SU-DHL-6 (cell line): ENCODE measurements around the gene MOSMO.

Experiments
- H2AFZ ChIP-seq: fragments of 200-600 bp; sonication (generic); 2 replicates; pipeline ENCODE4 v1.6.1; 2014; ENCODE audit warnings: low read depth, mild to moderate bottlenecking, moderate library complexity, mixed read lengths, antibody characterized with exemption, low read length; ENCODE audit not compliant: severe bottlenecking
- H3F3A ChIP-seq: fragments of 200-600 bp; shearing (Covaris generic); 2 replicates; pipeline ENCODE4 v1.6.0; 2016; ENCODE audit warnings: antibody characterized with exemption, mild to moderate bottlenecking; ENCODE audit not compliant: insufficient read depth
- H3K27ac ChIP-seq: fragments of 200-600 bp; sonication (generic); 2 replicates; pipeline ENCODE4 v1.5.1; 2016; ENCODE audit warnings: low read depth, mild to moderate bottlenecking, low read length, moderate library complexity, mixed read lengths
- H3K27me3 ChIP-seq: fragments of 200-600 bp; sonication (generic), shearing (Covaris generic); 2 replicates; pipeline ENCODE4 v1.6.0; 2014; ENCODE audit warnings: mild to moderate bottlenecking, low read length
- H3K36me3 ChIP-seq: fragments of 200-600 bp; sonication (generic); 2 replicates; pipeline ENCODE4 v1.6.1; 2014; ENCODE audit warnings: mild to moderate bottlenecking, low read length, mixed read lengths
- H3K4me2 ChIP-seq: fragments of 300-600, 200-600 bp; shearing (Covaris generic), sonication (generic); 2 replicates; pipeline ENCODE4 v1.6.0; 2014; ENCODE audit warnings: low read length, low read depth, mild to moderate bottlenecking; ENCODE audit not compliant: poor library complexity, severe bottlenecking
- H3K4me3 ChIP-seq: fragments of 200-600 bp; sonication (generic); 2 replicates; pipeline ENCODE4 v1.5.1; 2014; ENCODE audit warnings: antibody characterized with exemption, low read length, mild to moderate bottlenecking, mixed read lengths; ENCODE audit not compliant: insufficient read depth, poor library complexity, severe bottlenecking
- H3K79me2 ChIP-seq: fragments of 200-600 bp; sonication (generic); 2 replicates; pipeline ENCODE4 v1.6.1; 2014; ENCODE audit warnings: mild to moderate bottlenecking, low read length, moderate library complexity; ENCODE audit not compliant: insufficient read depth
- H3K9ac ChIP-seq: fragments of 200-600 bp; sonication (generic); 2 replicates; pipeline ENCODE4 v1.7.0; 2014; ENCODE audit warnings: mild to moderate bottlenecking, low read length
- H3K9me2 ChIP-seq: fragments of 200-600 bp; sonication (generic); replicated peaks from 2 replicates; pipeline ENCODE4 v1.6.1; 2014; ENCODE audit warnings: low read length; ENCODE audit not compliant: insufficient read depth
- H3K9me3 ChIP-seq: fragments of 200-600 bp; sonication (generic); 2 replicates; pipeline ENCODE4 v1.6.1; 2014; ENCODE audit warnings: low read length, mixed read lengths; ENCODE audit not compliant: insufficient read depth
- H4K20me1 ChIP-seq: fragments of 200-600 bp; sonication (generic); 2 replicates; pipeline ENCODE4 v1.6.1; 2014; ENCODE audit warnings: low read depth, mild to moderate bottlenecking, antibody characterized with exemption, low read length, moderate library complexity, mixed read lengths
- EZH2phosphoT487 ChIP-seq: fragments of 200-600 bp; sonication (generic), shearing (Covaris generic); conservative IDR thresholded peaks from 2 replicates; pipeline ENCODE4 v1.6.1; 2018; ENCODE audit warnings: mild to moderate bottlenecking, antibody characterized with exemption, low read length, moderate library complexity, mixed read lengths
- TF ChIP-seq, protein P1 (sequence below): fragments of 200-600 bp; sonication (generic); IDR thresholded peaks from one replicate; pipeline ENCODE4 v1.5.1; 2017; ENCODE audit warnings: antibody characterized with exemption, mild to moderate bottlenecking, low read length, moderate library complexity; ENCODE audit not compliant: insufficient read depth, poor library complexity, severe bottlenecking

Gene MOSMO

DNA sequence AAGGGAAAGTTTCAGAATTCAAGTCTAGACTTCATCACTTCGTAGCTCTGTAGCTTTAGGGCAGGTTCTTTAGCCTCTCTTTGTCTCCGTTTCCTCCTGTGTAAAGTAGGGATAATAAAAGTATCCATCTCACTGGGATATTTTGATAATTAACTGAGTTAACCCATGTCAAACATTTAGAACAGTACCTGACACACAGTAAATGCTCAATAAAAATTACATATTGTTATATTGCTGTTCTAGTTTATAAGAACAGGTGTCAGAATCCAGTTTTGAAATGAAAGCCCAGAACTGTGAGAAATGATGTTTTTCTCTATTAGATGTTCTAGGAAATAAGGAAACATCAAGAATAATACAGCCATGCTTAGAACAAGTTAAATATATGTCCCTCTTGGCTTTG is 4.3 kb downstream of the MOSMO start:
- H4K20me1 ChIP-seq: peaks cover 10% of the 10 kb centered on the region; the same call in 1 of the 2 replicates
- no peaks in the 10 kb centered on the region for H3K9me2 ChIP-seq
- no peaks in the 10 kb centered on the region for H3K9me3 ChIP-seq
- no peak overlapping the region for H3K9ac ChIP-seq
- H3K79me2 ChIP-seq: peaks cover 14% of the 10 kb centered on the region
- no peaks in the 10 kb centered on the region for H3K36me3 ChIP-seq
- no peak overlapping the region for H3K4me2 ChIP-seq
- H2AFZ ChIP-seq: no peak overlapping the region
- H3K27me3 ChIP-seq: no peaks in the 10 kb centered on the region
- TF ChIP-seq, protein P1, sequence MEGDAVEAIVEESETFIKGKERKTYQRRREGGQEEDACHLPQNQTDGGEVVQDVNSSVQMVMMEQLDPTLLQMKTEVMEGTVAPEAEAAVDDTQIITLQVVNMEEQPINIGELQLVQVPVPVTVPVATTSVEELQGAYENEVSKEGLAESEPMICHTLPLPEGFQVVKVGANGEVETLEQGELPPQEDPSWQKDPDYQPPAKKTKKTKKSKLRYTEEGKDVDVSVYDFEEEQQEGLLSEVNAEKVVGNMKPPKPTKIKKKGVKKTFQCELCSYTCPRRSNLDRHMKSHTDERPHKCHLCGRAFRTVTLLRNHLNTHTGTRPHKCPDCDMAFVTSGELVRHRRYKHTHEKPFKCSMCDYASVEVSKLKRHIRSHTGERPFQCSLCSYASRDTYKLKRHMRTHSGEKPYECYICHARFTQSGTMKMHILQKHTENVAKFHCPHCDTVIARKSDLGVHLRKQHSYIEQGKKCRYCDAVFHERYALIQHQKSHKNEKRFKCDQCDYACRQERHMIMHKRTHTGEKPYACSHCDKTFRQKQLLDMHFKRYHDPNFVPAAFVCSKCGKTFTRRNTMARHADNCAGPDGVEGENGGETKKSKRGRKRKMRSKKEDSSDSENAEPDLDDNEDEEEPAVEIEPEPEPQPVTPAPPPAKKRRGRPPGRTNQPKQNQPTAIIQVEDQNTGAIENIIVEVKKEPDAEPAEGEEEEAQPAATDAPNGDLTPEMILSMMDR: no peak
- no peak for TF ChIP-seq EZH2phosphoT487
- H3K27ac ChIP-seq: no peak overlapping the region
- no peaks in the 10 kb centered on the region; the same call in 1 of the 2 replicates for H3F3A ChIP-seq
- H3K4me3 ChIP-seq: no peak overlapping the region

DNA sequence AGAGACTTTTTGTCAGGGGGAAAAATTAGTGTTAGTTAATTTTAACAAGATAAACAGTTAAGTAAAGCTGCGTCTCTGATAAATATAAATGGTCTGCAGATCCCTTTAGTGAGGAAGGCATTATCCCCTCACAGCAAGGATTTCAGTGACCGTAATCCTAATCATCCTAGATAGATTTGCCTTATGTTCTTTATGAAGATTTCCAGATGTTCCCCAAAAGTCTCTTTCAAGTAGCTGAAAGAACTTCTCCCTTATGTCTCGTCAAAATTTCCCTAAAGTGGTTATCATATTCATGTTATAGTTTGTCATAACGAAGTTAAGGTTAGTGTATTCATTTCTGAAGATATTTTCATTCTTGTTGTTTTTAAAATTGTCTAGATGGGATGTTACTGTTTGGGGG is 5.6 kb downstream of the MOSMO start:
- no peak overlapping the region for H3K9ac ChIP-seq
- H3K79me2 ChIP-seq: peaks cover 12% of the 10 kb centered on the region
- H3K9me3 ChIP-seq: no peaks in the 10 kb centered on the region
- no peaks in the 10 kb centered on the region; the same call in 1 of the 2 replicates for H3F3A ChIP-seq
- no peak overlapping the region for H3K4me2 ChIP-seq
- no peak overlapping the region for H3K4me3 ChIP-seq
- no peaks in the 10 kb centered on the region for H3K9me2 ChIP-seq
- H2AFZ ChIP-seq: no peak overlapping the region
- no peaks in the 10 kb centered on the region for H3K36me3 ChIP-seq
- no peak overlapping the region for H3K27ac ChIP-seq
- no peaks in the 10 kb centered on the region for H3K27me3 ChIP-seq
- no peak for TF ChIP-seq EZH2phosphoT487
- TF ChIP-seq, protein P1: no peak
- peaks cover 22% of the 10 kb centered on the region; the same call in 1 of the 2 replicates for H4K20me1 ChIP-seq

- H3K9ac ChIP-seq: no peak overlapping the region
- peaks cover 4% of the 10 kb centered on the region; the same call in 1 of the 2 replicates for H3K79me2 ChIP-seq
- no peak overlapping the region for H2AFZ ChIP-seq
- peaks cover 24% of the 10 kb centered on the region; the same call in 1 of the 2 replicates for H4K20me1 ChIP-seq
- H3K27ac ChIP-seq: no peak overlapping the region
- no peaks in the 10 kb centered on the region for H3K9me2 ChIP-seq
- no peak overlapping the region for H3K4me2 ChIP-seq
- H3K4me3 ChIP-seq: no peak overlapping the region
- H3F3A ChIP-seq: no peaks in the 10 kb centered on the region; the same call in 1 of the 2 replicates
- H3K36me3 ChIP-seq: no peaks in the 10 kb centered on the region
- no peaks in the 10 kb centered on the region for H3K9me3 ChIP-seq
- no peak for TF ChIP-seq EZH2phosphoT487
- TF ChIP-seq, protein P1: no peak
- no peaks in the 10 kb centered on the region for H3K27me3 ChIP-seq
Measured at GRCh38 chr16:22014271-22014873, 6.5 kb downstream of the MOSMO start.
